Measurements from ENCODE around the gene FLNB.
"Not testable (repeated sequence)": the region's sequence is repeated elsewhere in the genome, so short reads cannot be mapped to it uniquely, and the experiment has no call there.

FLNB gene

GRCh38 chr3:57978316-57978715 is 29.9 kb upstream of the FLNB start:
- in situ Hi-C loops (cut with MboI; ENCODE audit: low sequenced_read_pairs): no loop called here

- in situ Hi-C loops (cut with MboI; ENCODE audit: low sequenced_read_pairs): no loop called here
Observed at GRCh38 chr3:57980416-57980815, 27.8 kb upstream of the FLNB start.

- in situ Hi-C loops (cut with MboI; ENCODE audit: low sequenced_read_pairs): no loop called here
Observed at GRCh38 chr3:57981483-57982087, 26.6 kb upstream of the FLNB start.

DNA sequence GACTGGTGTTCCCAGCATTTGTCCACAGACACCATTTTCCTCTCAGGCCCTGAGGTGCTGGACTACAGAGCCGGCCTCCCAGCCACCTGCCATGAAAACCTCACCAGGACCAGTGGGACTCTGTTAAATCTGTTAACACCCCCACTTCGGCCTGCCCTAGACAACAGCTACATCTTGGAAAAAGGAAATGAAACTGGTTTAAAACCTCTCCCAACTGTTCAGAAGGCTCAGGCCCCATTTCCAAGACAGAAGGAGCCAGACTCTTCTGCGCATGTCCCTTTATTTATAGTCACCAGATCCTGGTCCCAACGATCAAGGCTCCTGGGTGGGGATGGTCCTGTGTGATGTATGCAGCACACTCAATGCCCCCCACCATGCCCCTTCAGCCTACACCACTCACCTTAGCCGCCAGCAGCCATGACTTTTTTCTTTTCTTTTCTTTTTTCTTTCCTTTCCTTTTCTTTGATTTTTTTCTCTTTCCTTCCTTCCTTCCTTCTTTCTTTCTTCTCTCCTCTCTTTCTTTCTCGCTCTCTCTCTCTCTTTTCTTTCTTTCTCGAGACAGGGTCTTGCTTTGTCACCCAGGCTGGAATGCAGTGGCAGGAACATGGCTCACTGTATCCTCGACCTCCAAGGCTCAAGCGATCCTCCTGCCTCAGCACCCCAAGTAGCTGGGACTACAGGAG is 25.5 kb upstream of the FLNB start:
- in situ Hi-C loops (cut with MboI; ENCODE audit: low sequenced_read_pairs): no loop called here

DNA sequence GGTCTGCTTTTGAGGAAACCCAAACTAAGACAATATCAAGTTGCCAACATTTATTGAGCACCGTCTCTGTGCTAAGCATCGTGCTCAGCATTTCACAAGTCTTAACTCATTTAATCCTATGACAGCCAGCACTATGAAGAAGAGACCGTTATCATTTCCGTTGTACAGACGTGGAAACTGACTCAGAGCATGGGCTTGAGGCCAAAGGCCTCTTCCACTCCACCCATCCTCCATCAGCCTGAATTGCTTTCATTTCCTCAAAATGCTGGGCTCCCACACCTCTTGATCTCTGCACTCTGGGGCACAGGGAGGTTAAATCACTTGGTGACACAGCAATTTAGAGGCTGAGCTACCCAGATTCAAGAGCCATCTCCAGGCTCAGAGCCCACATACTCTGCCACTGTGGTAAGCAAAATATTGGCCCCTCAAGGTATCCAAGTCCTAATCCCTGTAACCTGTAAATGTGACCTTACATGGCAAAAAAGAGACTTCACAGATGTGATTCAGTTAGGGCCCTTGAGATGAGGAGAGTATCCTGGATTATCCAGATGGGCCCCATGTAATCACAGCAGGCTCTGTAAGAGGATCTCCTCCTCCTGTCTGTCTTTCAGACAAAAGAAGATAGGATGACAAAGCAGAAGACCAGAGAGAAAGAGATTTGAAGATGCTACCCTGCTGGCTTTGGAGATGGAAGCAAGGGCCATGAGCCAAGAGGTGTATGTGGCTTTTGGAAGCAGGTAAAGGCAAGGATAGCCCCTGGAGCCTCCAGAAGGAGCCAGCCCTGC is 24.3 kb upstream of the FLNB start:
- in situ Hi-C loops (cut with MboI; ENCODE audit: low sequenced_read_pairs): no loop called here

DNA sequence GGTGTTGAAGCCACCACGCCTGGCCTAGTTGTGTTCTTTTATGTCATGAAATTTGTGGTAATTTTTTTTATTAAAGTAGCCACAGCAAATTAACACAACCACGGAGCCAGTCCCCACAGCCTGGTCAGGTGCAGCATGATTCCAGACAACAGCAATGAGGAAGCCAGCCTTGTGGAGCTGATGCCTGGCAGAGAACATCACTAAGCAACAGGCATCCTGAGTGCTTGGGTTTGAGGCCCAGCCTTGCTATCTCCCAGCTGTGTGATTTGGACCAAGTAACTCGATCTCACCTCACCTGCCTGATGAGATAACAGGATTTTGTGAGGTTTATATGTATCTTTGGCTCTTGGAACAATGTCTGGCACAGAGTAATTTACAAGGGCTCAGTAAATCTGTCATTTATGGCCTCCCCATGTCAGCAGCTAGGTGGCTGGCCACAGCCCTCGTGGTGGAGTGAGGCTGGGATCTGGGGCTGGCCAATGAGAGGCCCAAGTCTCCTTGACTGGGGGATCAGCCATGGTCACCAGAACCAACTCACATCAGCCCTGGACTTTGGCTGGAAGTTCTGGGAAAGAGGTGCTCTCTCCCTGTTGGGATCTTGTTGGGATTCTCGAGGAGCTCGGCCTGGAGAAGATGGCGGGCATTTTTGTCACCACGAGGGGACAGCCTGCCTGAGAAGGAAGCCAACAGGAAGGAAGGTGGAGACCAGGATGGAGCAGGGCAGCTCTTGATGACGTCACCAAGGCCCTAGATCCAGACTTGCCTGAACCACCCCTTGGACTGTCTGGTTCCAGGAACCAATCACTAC is 22.8 kb upstream of the FLNB start:
- in situ Hi-C loops (cut with MboI; ENCODE audit: low sequenced_read_pairs): no loop called here

DNA sequence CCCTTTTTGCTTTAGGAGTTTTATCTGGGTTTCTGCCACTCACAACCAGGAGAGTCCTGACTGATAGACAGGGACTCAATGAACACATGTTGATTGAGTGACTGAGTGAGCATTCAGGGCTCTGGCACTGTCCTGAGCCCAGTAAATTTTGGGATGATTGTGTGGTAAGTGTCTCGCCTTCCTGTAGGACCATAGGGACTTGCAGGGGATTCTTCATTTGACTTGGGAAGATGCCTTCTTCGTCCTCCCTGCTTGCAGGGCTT is 22.3 kb upstream of the FLNB start:
- in situ Hi-C loops (cut with MboI; ENCODE audit: low sequenced_read_pairs): no loop called here

DNA sequence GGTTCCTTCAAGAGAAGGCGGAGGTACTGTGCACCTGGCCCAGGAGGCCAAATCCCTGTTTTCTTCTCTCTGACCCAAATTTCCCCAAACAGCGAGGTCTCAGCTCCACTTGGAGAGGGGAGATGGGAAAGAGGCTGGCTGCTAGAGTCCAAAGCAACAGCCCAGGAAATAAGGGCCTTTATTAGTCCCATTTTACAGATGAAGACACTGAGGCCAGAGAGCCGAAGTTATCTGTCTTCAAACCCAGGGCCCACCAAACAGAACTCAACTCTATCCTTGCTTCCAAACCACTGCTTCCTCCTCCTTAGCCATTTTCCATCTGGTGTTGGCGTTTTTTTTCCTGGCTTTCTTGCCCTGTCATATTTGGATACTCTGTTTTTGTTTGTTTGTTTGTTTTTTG is 22.0 kb upstream of the FLNB start:
- in situ Hi-C loops (cut with MboI; ENCODE audit: low sequenced_read_pairs): no loop called here

DNA sequence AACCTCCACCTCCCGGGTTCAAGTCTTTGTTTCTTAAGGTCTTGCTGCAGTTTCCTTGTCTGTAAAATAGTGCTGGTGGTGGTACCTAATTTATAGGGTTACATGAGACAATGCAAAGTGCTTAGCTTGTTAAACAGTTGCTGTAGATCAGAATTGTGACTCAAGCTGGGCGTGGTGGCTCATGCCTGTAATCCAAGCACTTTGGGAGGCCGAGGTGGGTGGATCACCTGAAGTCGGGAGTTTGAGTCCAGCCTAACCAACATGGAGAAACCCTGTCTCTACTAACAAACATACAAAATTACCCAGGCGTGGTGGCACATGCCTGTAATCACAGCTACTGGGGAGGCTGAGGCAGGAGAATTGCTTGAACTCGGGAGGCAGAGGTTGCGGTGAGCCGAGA is 19.0 kb upstream of the FLNB start:
- in situ Hi-C loops (cut with MboI; ENCODE audit: low sequenced_read_pairs): not testable (repeated sequence)

- in situ Hi-C loops (cut with MboI; ENCODE audit: low sequenced_read_pairs): no loop called here
Observed at GRCh38 chr3:57989646-57990045, 18.6 kb upstream of the FLNB start.

- in situ Hi-C loops (cut with MboI; ENCODE audit: low sequenced_read_pairs): no loop called here
Observed at GRCh38 chr3:57992452-57993213, 15.6 kb upstream of the FLNB start.

GRCh38 chr3:57998366-57999283 is 9.6 kb upstream of the FLNB start:
- in situ Hi-C loops (cut with MboI; ENCODE audit: low sequenced_read_pairs): no loop called here

- in situ Hi-C loops (cut with MboI; ENCODE audit: low sequenced_read_pairs): no loop called here
Observed at GRCh38 chr3:57999417-58000115, 8.7 kb upstream of the FLNB start.

- in situ Hi-C loops (cut with MboI; ENCODE audit: low sequenced_read_pairs): no loop called here
Observed at GRCh38 chr3:58000306-58001085, 7.7 kb upstream of the FLNB start.

- in situ Hi-C loops (cut with MboI; ENCODE audit: low sequenced_read_pairs): no loop called here
Observed at GRCh38 chr3:58001086-58001467, 7.1 kb upstream of the FLNB start.

DNA sequence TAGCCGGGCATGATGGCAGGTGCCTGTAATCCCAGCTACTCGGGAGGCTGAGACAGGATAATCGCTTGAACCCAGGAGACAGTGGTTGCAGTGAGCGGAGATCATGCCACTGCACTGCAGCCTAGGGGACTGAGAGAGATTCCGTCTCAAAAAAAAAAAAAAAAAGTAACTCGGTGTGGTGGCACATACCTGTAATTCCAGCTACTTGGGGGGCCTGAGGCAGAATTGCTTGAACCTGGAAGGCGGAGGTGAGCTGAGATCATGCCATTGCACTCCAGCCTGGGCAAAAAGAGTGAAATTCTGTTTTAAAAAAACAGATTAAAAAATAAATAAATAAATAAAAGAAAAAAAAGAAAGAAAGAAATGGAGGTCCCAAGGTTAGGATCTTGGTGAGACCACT is 6.2 kb upstream of the FLNB start:
- in situ Hi-C loops (cut with MboI; ENCODE audit: low sequenced_read_pairs): no loop called here

DNA sequence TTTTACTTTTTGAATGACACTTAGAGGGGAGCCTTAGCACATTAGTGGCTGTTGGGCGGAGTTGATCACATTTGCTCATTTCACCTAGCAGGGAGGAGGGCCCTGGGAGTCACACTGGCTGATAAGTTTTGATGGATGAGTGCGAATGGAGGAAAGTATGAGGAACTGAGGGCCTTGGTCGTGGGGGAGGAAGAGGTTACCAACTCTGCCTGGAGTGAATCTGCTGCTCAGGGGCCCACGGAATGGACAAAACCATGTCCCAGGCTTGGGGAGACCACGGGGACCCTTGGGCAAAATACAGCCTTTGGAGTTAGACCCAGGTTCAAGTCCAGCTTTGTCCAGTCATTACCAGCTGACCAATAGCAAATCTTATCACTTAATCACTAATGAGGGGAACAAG is 5.1 kb upstream of the FLNB start:
- in situ Hi-C loops (cut with MboI; ENCODE audit: low sequenced_read_pairs): no loop called here

DNA sequence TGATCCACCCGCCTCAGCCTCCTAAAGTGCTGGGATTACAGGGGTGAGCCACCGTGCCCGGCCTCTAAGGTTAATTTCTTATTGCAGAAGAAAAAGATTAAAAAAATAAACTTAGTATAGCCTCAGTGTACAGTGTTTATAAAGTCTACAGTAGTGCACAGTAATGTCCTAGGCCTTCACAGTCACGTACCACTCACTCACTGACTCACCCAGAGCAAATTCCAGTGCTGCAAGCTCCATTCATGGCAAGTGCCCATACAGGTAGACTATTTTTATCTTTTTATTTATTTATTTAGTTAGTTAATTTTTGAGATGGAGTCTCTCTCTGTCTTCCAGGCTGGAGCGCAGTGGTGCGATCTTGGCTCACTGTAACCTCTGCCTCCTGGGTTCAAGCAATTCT is 3.2 kb upstream of the FLNB start:
- in situ Hi-C loops (cut with MboI; ENCODE audit: low sequenced_read_pairs): no loop called here

GRCh38 chr3:58005669-58006068 is 2.6 kb upstream of the FLNB start:
- in situ Hi-C loops (cut with MboI; ENCODE audit: low sequenced_read_pairs): no loop called here

All from HL-60/S4 treated with retinoic acid at 250 ng/mL for 4 days and 3 days (cell line).